H1 (cell line): Measurements from ENCODE around the gene CEP135. TPM values are rescaled to one million over a fixed set of nuclear protein-coding genes. Genes with fewer than 3 reads are reported as not detected.

Source experiments
- CTCF ChIA-PET: fragments of 300-600 bp; sonication (Branson Sonifier 250); formaldehyde crosslinking; loops from one replicate; lab custom pipeline; 2021; ENCODE audit not compliant: partially characterized antibody; lab: Charles Lee
- POLR2A ChIA-PET: fragments of 300-600 bp; sonication (Branson Sonifier 250); formaldehyde crosslinking; loops from one replicate; lab custom pipeline; 2021; ENCODE audit warnings: inconsistent platforms; ENCODE audit not compliant: partially characterized antibody; lab: Charles Lee
- DNase-seq, 2 experiments: peaks; one replicate each; pipeline versions ENCODE4 v3.0.0 to v3.0.0-alpha.2; 2010 to 2022; ENCODE audit warnings: low spot score in 2 of 2, low read depth in 1 of 2, mixed read lengths in 1 of 2
- FAIRE-seq: peaks from 2 replicates; lab custom pipeline; 2011; peaks lifted over from hg19 to GRCh38; lab: Jason Lieb, UNC
- H2AFZ ChIP-seq: 2 replicates; pipeline ENCODE4 v1.8.1; 2012; ENCODE audit warnings: low read length, inconsistent platforms
- H2AK5ac ChIP-seq: 2 replicates; pipeline ENCODE4 v1.6.1; 2013; ENCODE audit warnings: low read depth, low read length
- H2BK120ac ChIP-seq: replicated peaks from 2 replicates; pipeline ENCODE3; 2013; ENCODE audit warnings: low read depth, low read length, inconsistent platforms
- H2BK12ac ChIP-seq: 2 replicates; pipeline ENCODE4 v1.6.1; 2013; ENCODE audit warnings: low read depth, low read length
- H2BK15ac ChIP-seq: 2 replicates; pipeline ENCODE4 v1.6.1; 2013; ENCODE audit warnings: low read length
- H2BK20ac ChIP-seq: 2 replicates; pipeline ENCODE4 v1.6.1; 2013; ENCODE audit warnings: low read length
- H2BK5ac ChIP-seq: 2 replicates; pipeline ENCODE4 v1.6.1; 2013; ENCODE audit warnings: low read depth, low read length
- H3K14ac ChIP-seq: 2 replicates; pipeline ENCODE4 v1.6.1; 2013; ENCODE audit warnings: inconsistent platforms; ENCODE audit not compliant: insufficient read length
- H3K18ac ChIP-seq: 2 replicates; pipeline ENCODE4 v1.6.1; 2013; ENCODE audit warnings: low read length; ENCODE audit errors: extremely low read depth
- H3K23ac ChIP-seq: 2 replicates; pipeline ENCODE4 v1.6.1; 2013; ENCODE audit warnings: inconsistent platforms; ENCODE audit not compliant: insufficient read length
- H3K23me2 ChIP-seq: 2 replicates; pipeline ENCODE4 v1.6.1; 2013; ENCODE audit warnings: low read depth, low read length
- H3K27ac ChIP-seq: 2 replicates; pipeline ENCODE4 v1.6.1; 2011; ENCODE audit warnings: low read depth, low read length, inconsistent platforms
- H3K27me3 ChIP-seq, 4 experiments: replicated peaks in 1 of 4; 1 replicate in 1 of 4; 2 replicates in 3 of 4; pipeline versions ENCODE4 v1.6.1 to v1.8.1; 2011 to 2013; ENCODE audit warnings: low read length in 3 of 4, mild to moderate bottlenecking in 3 of 4, inconsistent platforms in 2 of 4, mixed read lengths in 2 of 4, moderate library complexity in 1 of 4; ENCODE audit not compliant: control insufficient read depth in 3 of 4, insufficient read depth in 3 of 4; ENCODE audit errors: extremely low read depth in 1 of 4
- H3K36me3 ChIP-seq, 4 experiments: 2 replicates each; pipeline versions ENCODE4 v1.6.1 to v1.8.1; 2011 to 2013; ENCODE audit warnings: mild to moderate bottlenecking in 4 of 4, low read length in 3 of 4, moderate library complexity in 2 of 4, control low read depth in 1 of 4, inconsistent platforms in 1 of 4; ENCODE audit not compliant: insufficient read depth in 4 of 4, control insufficient read depth in 2 of 4
- H3K4ac ChIP-seq: replicated peaks from 2 replicates; pipeline ENCODE3; 2013; ENCODE audit warnings: low read length, low read depth, mixed read lengths, inconsistent platforms; ENCODE audit not compliant: insufficient read length
- H3K4me1 ChIP-seq, 4 experiments: replicated peaks in 1 of 4; 1 replicate in 1 of 4; 2 replicates in 3 of 4; pipeline versions ENCODE4 v1.6.1 to v1.8.1; 2011 to 2013; ENCODE audit warnings: low read length in 3 of 4, inconsistent platforms in 2 of 4, mixed read lengths in 1 of 4; ENCODE audit not compliant: insufficient read depth in 4 of 4, control insufficient read depth in 3 of 4
- H3K4me2 ChIP-seq, 2 experiments: 2 replicates each; pipeline versions ENCODE4 v1.6.1 to v1.8.1; 2011 to 2013; ENCODE audit warnings: low read depth in 2 of 2, low read length in 2 of 2, control low read depth in 1 of 2, inconsistent platforms in 1 of 2, mild to moderate bottlenecking in 1 of 2; ENCODE audit not compliant: insufficient read depth in 1 of 2
- H3K4me3 ChIP-seq, 4 experiments: fragments of 200-600, 300-600 bp in 1 of 4; sonication (generic), shearing (Covaris generic), sonication (Bioruptor Twin) in 1 of 4; 2 replicates each; pipeline versions ENCODE4 v1.5.1 to v1.8.1; 2011 to 2016; ENCODE audit warnings: low read length in 4 of 4, low read depth in 3 of 4, control low read depth in 2 of 4, inconsistent platforms in 2 of 4, mild to moderate bottlenecking in 2 of 4, mixed read lengths in 1 of 4, moderate library complexity in 1 of 4; ENCODE audit not compliant: insufficient read depth in 2 of 4; ENCODE audit errors: extremely low read depth in 1 of 4
- H3K56ac ChIP-seq: replicated peaks from 2 replicates; pipeline ENCODE3; 2013; ENCODE audit warnings: low read depth, mild to moderate bottlenecking, mixed read lengths, low read length, inconsistent platforms; ENCODE audit not compliant: insufficient read length
- H3K79me1 ChIP-seq: 2 replicates; pipeline ENCODE4 v1.6.1; 2013; ENCODE audit warnings: low read depth, low read length, control low read depth
- H3K79me2 ChIP-seq, 2 experiments: 2 replicates each; pipeline versions ENCODE4 v1.6.1 to v1.8.1; 2012 to 2013; ENCODE audit warnings: low read length in 2 of 2, mild to moderate bottlenecking in 2 of 2, inconsistent platforms in 1 of 2; ENCODE audit not compliant: insufficient read depth in 2 of 2, control insufficient read depth in 1 of 2
- H3K9ac ChIP-seq, 4 experiments: replicated peaks in 1 of 4; 1 replicate in 1 of 4; 2 replicates in 3 of 4; pipeline versions ENCODE4 v1.6.1 to v1.8.1; 2011 to 2013; ENCODE audit warnings: low read depth in 3 of 4, low read length in 3 of 4, control low read depth in 2 of 4, mild to moderate bottlenecking in 2 of 4, moderate library complexity in 2 of 4, inconsistent platforms in 1 of 4; ENCODE audit errors: extremely low read depth in 1 of 4
- H3K9me3 ChIP-seq, 2 experiments: 2 replicates each; pipeline versions ENCODE4 v1.6.1 to v1.8.1; 2012 to 2013; ENCODE audit warnings: mild to moderate bottlenecking in 2 of 2, moderate library complexity in 2 of 2, control low read depth in 1 of 2, inconsistent platforms in 1 of 2, low read depth in 1 of 2, low read length in 1 of 2, mixed read lengths in 1 of 2; ENCODE audit not compliant: insufficient read depth in 2 of 2
- H4K20me1 ChIP-seq, 2 experiments: replicated peaks in 1 of 2; 2 replicates each; pipeline versions ENCODE3 to v1.8.1; 2011 to 2013; ENCODE audit warnings: inconsistent platforms in 2 of 2, low read length in 2 of 2, mild to moderate bottlenecking in 1 of 2; ENCODE audit not compliant: insufficient read depth in 2 of 2, control insufficient read depth in 1 of 2
- H4K5ac ChIP-seq: 2 replicates; pipeline ENCODE4 v1.6.1; 2013; ENCODE audit warnings: low read length, low read depth, mixed read lengths, inconsistent platforms; ENCODE audit not compliant: insufficient read length
- H4K8ac ChIP-seq: 2 replicates; pipeline ENCODE4 v1.8.0; 2013; ENCODE audit warnings: mild to moderate bottlenecking, moderate library complexity, low read length, inconsistent platforms; ENCODE audit not compliant: insufficient read depth; ENCODE audit errors: extremely low read depth
- H4K91ac ChIP-seq: replicated peaks from 2 replicates; pipeline ENCODE3; 2013; ENCODE audit warnings: low read length, mixed read lengths, inconsistent platforms; ENCODE audit not compliant: insufficient read length
- BCL11A ChIP-seq, 2 experiments: IDR thresholded peaks; one replicate each; pipeline ENCODE4 v1.6.1; 2011; ENCODE audit warnings: low read depth in 2 of 2, low read length in 2 of 2, mild to moderate bottlenecking in 2 of 2
- EP300 ChIP-seq, 2 experiments: IDR thresholded peaks; 1 replicate in 1 of 2; 2 replicates in 1 of 2; pipeline ENCODE4 v1.6.1; 2011 to 2012; ENCODE audit warnings: low read depth in 2 of 2, low read length in 2 of 2, mild to moderate bottlenecking in 2 of 2, borderline replicate concordance in 1 of 2, inconsistent platforms in 1 of 2, moderate library complexity in 1 of 2
- JUN ChIP-seq: IDR thresholded peaks from 2 replicates; pipeline ENCODE4 v1.6.1; 2011; ENCODE audit warnings: low read depth, mild to moderate bottlenecking, improper control_type of control experiment, low read length
- MAX ChIP-seq: IDR thresholded peaks from 2 replicates; pipeline ENCODE4 v1.6.1; 2012; ENCODE audit warnings: inconsistent platforms
- PHF8 ChIP-seq: fragments of 200-600 bp; sonication (generic); conservative IDR thresholded peaks from 2 replicates; pipeline ENCODE4 v1.7.1; 2012; ENCODE audit warnings: low read depth, mild to moderate bottlenecking, inconsistent platforms, low read length, moderate library complexity
- POLR2AphosphoS5 ChIP-seq: IDR thresholded peaks from 2 replicates; pipeline ENCODE4 v1.6.1; 2011; ENCODE audit warnings: low read depth, low read length
- ZNF274 ChIP-seq: IDR thresholded peaks from 2 replicates; pipeline ENCODE4 v1.7.0; 2012; ENCODE audit warnings: low read length, borderline replicate concordance; ENCODE audit errors: extremely low read depth
- WGBS, 2 experiments: shearing (Covaris generic) in 1 of 2; methylation state at CpG; one replicate each; pipeline versions ENCODE4 v1.1.6 to v1.1.7; 2013 to 2015; ENCODE audit warnings: low lambda C conversion rate in 2 of 2, mixed read lengths in 2 of 2, inconsistent platforms in 1 of 2, low coverage in 1 of 2, missing lambda C conversion rate in 1 of 2; ENCODE audit not compliant: insufficient replicate concordance in 2 of 2, insufficient coverage in 1 of 2, insufficient read length in 1 of 2; ENCODE audit errors: extremely low coverage in 1 of 2, missing lambda C conversion rate in 1 of 2; 5-methylcytosine and 5-hydroxymethylcytosine counted together
- polyA plus RNA-seq, 7 experiments: library from polyadenylated mRNA; depleted of rRNA in 3 of 7; stranded (reverse) in 5 of 7; unstranded in 2 of 7; fragments of >200 nt in 5 of 7; fragments of 200-250 nt in 2 of 7; gene quantifications; 1 replicate in 5 of 7; 2 replicates in 1 of 7; 4 replicates in 1 of 7; pipeline versions ENCODE4 v1.2.1 to v1.2.3, GENCODE V29; 2011 to 2013; ENCODE audit warnings: missing spikeins in 2 of 7, mixed read lengths in 2 of 7
- total RNA-seq: library from RNA; stranded (reverse); fragmentation: NEBNext Ultra II Directional; extraction: Animal tissue kit (Norgen Biotek cat#: 25700); gene quantifications from 2 replicates; pipeline ENCODE4 v1.2.1, GENCODE V29; 2021

CEP135 gene
- total and polyA plus RNA-seq, 2 of the 8 experiments (the other 6 are each of a cell fraction or from before 2014, with no cell fraction given): 2.7 to 14.5 TPM

- H3K4me2 ChIP-seq: no peak overlapping the region
- H3K4ac ChIP-seq: no peak overlapping the region
- H3K23ac ChIP-seq: no peak overlapping the region
- no peak overlapping the region for H4K8ac ChIP-seq
- H3K18ac ChIP-seq: no peak overlapping the region
- H2AK5ac ChIP-seq: no peak overlapping the region
- H3K9ac ChIP-seq: no peak overlapping the region
- no peak overlapping the region for H3K27ac ChIP-seq
- H3K79me1 ChIP-seq: no peaks in the 10 kb centered on the region
- CTCF ChIA-PET: no interaction called here
- H4K91ac ChIP-seq: no peak overlapping the region
- WGBS, 2 experiments: 89% methylated on average over 3 of the region's 3 CpGs; no CpG with 5 or more reads in 1 of the 2 experiments
- no peak overlapping the region for H2BK15ac ChIP-seq
- H3K9me3 ChIP-seq: no peaks in the 10 kb centered on the region
- H3K27me3 ChIP-seq: no peaks in the 10 kb centered on the region
- no peaks in the 10 kb centered on the region for H3K79me2 ChIP-seq
- DNase-seq (no peak), FAIRE-seq (no peak)
- no peaks in the 10 kb centered on the region for H3K23me2 ChIP-seq
- no peak overlapping the region for H2BK12ac ChIP-seq
- H4K5ac ChIP-seq: no peak overlapping the region
- H3K4me1 ChIP-seq: no peaks in the 10 kb centered on the region
- no peak overlapping the region for H2BK20ac ChIP-seq
- no peaks in the 10 kb centered on the region for H4K20me1 ChIP-seq
- no peak overlapping the region for H2BK120ac ChIP-seq
- POLR2A ChIA-PET: interaction anchor here (0.6 kb wide), 1 partner anchor 316 kb away, joined by 3 read pairs; no protein-coding TSS in a partner anchor
- TF ChIP-seq EP300 (IDR thresholded peaks at IDR 0.05; ENCODE audit: borderline replicate concordance in 1 of 2, low read depth in 2 of 2, low read length in 2 of 2): no peak
- no peak for TF ChIP-seq JUN
- no peak for TF ChIP-seq PHF8
- TF ChIP-seq ZNF274: no peak
- no peak for TF ChIP-seq POLR2AphosphoS5
- no peak for TF ChIP-seq BCL11A (IDR thresholded peaks at IDR 0.05; ENCODE audit: low read depth in 2 of 2, low read length in 2 of 2)
- no peak for TF ChIP-seq MAX
- H3K56ac ChIP-seq: no peak overlapping the region
- H3K36me3 ChIP-seq: peaks cover 0 to 16% (median 6%) of the 10 kb centered on the region in 4 experiments; a peak in 3 of 8 replicates
- H2BK5ac ChIP-seq: no peak overlapping the region
- no peak overlapping the region for H3K4me3 ChIP-seq
- no peak overlapping the region for H3K14ac ChIP-seq
- H2AFZ ChIP-seq: no peak overlapping the region
Measured at GRCh38 chr4:56003606-56004005, 54.9 kb downstream of the CEP135 start.
